Measurements from ENCODE around the gene ARHGAP42. TPM values are rescaled to one million over a fixed set of nuclear protein-coding genes. Genes with fewer than 3 reads are reported as not detected.

Gene ARHGAP42
- total RNA-seq, 1 donor from 2014 or later: 33.2 TPM

GRCh38 chr11:100769165-100769564, 82.1 kb downstream of the ARHGAP42 start:
- peak overlapping the region; percentile 18 for H3K27ac Mint-ChIP-seq (ENCODE audit: unreplicated experiment)
- H3K36me3 Mint-ChIP-seq (ENCODE audit: low read depth, unreplicated experiment): peaks cover 4% of the 10 kb centered on the region
- FAIRE-seq: no peak
- Histone ChIP-seq H4K20me1 (ENCODE audit: insufficient read depth, low read length) (peaks cover 10% of the 10 kb centered on the region), H3K9ac (ENCODE audit: low read length) (no peak overlapping the region), H3K4me3 (ENCODE audit: insufficient read depth, low read depth, low read length) (no peak overlapping the region), H3K4me1 (ENCODE audit: insufficient read depth, low read length) (no peaks in the 10 kb centered on the region), H3K9me3 (ENCODE audit: insufficient read depth, low read depth, low read length) (no peaks in the 10 kb centered on the region), H3K27me3 (ENCODE audit: insufficient read depth, low read length) (no peaks in the 10 kb centered on the region), H3K36me3 (ENCODE audit: insufficient read depth, low read length) (no peaks in the 10 kb centered on the region), H3K27ac (ENCODE audit: low read depth, low read length) (no peak overlapping the region), H3K4me2 (ENCODE audit: low read length) (no peak overlapping the region), H3K79me2 (ENCODE audit: insufficient read depth, low read length) (peaks cover 20% of the 10 kb centered on the region), H2AFZ (ENCODE audit: low read depth, low read length) (no peak overlapping the region)
- TF ChIP-seq CTCF (IDR thresholded peaks at IDR 0.05; ENCODE audit: insufficient read depth, low read depth, low read length): no peak
- TF ChIP-seq EZH2 (IDR thresholded peaks at IDR 0.05; ENCODE audit: insufficient read depth, low read length): no peak
- H3K9me3 Mint-ChIP-seq (ENCODE audit: unreplicated experiment): no peaks in the 10 kb centered on the region
- H3K4me1 Mint-ChIP-seq (ENCODE audit: low read depth, unreplicated experiment): peaks cover 8% of the 10 kb centered on the region
- no peak for DNase-seq (ENCODE audit: low read depth)
- H3K4me3 Mint-ChIP-seq (ENCODE audit: unreplicated experiment): no peak overlapping the region
- no peaks in the 10 kb centered on the region for H3K27me3 Mint-ChIP-seq (ENCODE audit: low read depth, unreplicated experiment)

- Histone ChIP-seq H3K9ac (ENCODE audit: low read length) (no peak overlapping the region), H3K4me3 (ENCODE audit: insufficient read depth, low read depth, low read length) (no peak overlapping the region), H3K36me3 (ENCODE audit: insufficient read depth, low read length) (no peaks in the 10 kb centered on the region), H3K27me3 (ENCODE audit: insufficient read depth, low read length) (no peaks in the 10 kb centered on the region), H2AFZ (ENCODE audit: low read depth, low read length) (no peak overlapping the region), H3K4me1 (ENCODE audit: insufficient read depth, low read length) (no peaks in the 10 kb centered on the region), H3K27ac (ENCODE audit: low read depth, low read length) (no peak overlapping the region), H4K20me1 (ENCODE audit: insufficient read depth, low read length) (peaks cover 6% of the 10 kb centered on the region), H3K79me2 (ENCODE audit: insufficient read depth, low read length) (peaks cover 19% of the 10 kb centered on the region), H3K9me3 (ENCODE audit: insufficient read depth, low read depth, low read length) (no peaks in the 10 kb centered on the region), H3K4me2 (ENCODE audit: low read length) (no peak overlapping the region)
- no peak for FAIRE-seq
- peak overlapping the region; percentile 18 for H3K27ac Mint-ChIP-seq (ENCODE audit: unreplicated experiment)
- TF ChIP-seq EZH2 (IDR thresholded peaks at IDR 0.05; ENCODE audit: insufficient read depth, low read length) (no peak), CTCF (IDR thresholded peaks at IDR 0.05; ENCODE audit: insufficient read depth, low read depth, low read length) (no peak)
- H3K4me3 Mint-ChIP-seq (ENCODE audit: unreplicated experiment): no peak overlapping the region
- DNase-seq (ENCODE audit: low read depth): no peak
- H3K36me3 Mint-ChIP-seq (ENCODE audit: low read depth, unreplicated experiment): peaks cover 6% of the 10 kb centered on the region
- peaks cover 12% of the 10 kb centered on the region for H3K4me1 Mint-ChIP-seq (ENCODE audit: low read depth, unreplicated experiment)
- no peaks in the 10 kb centered on the region for H3K27me3 Mint-ChIP-seq (ENCODE audit: low read depth, unreplicated experiment)
- H3K9me3 Mint-ChIP-seq (ENCODE audit: unreplicated experiment): no peaks in the 10 kb centered on the region
Measured at GRCh38 chr11:100769617-100770016, 82.5 kb downstream of the ARHGAP42 start.

- Histone ChIP-seq H4K20me1 (ENCODE audit: insufficient read depth, low read length) (no peaks in the 10 kb centered on the region), H3K4me2 (ENCODE audit: low read length) (no peak overlapping the region), H3K9ac (ENCODE audit: low read length) (no peak overlapping the region), H3K4me1 (ENCODE audit: insufficient read depth, low read length) (peaks cover 7% of the 10 kb centered on the region), H2AFZ (ENCODE audit: low read depth, low read length) (no peak overlapping the region), H3K4me3 (ENCODE audit: insufficient read depth, low read depth, low read length) (no peak overlapping the region), H3K79me2 (ENCODE audit: insufficient read depth, low read length) (no peaks in the 10 kb centered on the region), H3K36me3 (ENCODE audit: insufficient read depth, low read length) (no peaks in the 10 kb centered on the region), H3K9me3 (ENCODE audit: insufficient read depth, low read depth, low read length) (no peaks in the 10 kb centered on the region), H3K27me3 (ENCODE audit: insufficient read depth, low read length) (no peaks in the 10 kb centered on the region), H3K27ac (ENCODE audit: low read depth, low read length) (no peak overlapping the region)
- Mint-ChIP-seq H3K4me3 (ENCODE audit: unreplicated experiment) (no peak overlapping the region), H3K27ac (ENCODE audit: unreplicated experiment) (peak overlapping the region; percentile 4), H3K36me3 (ENCODE audit: low read depth, unreplicated experiment) (peaks cover 2% of the 10 kb centered on the region), H3K4me1 (ENCODE audit: low read depth, unreplicated experiment) (peaks cover 20% of the 10 kb centered on the region), H3K9me3 (ENCODE audit: unreplicated experiment) (no peaks in the 10 kb centered on the region), H3K27me3 (ENCODE audit: low read depth, unreplicated experiment) (no peaks in the 10 kb centered on the region)
- no peak for TF ChIP-seq EZH2 (IDR thresholded peaks at IDR 0.05; ENCODE audit: insufficient read depth, low read length)
- TF ChIP-seq CTCF (IDR thresholded peaks at IDR 0.05; ENCODE audit: insufficient read depth, low read depth, low read length): no peak
- no peak for FAIRE-seq
- no peak for DNase-seq (ENCODE audit: low read depth)
Measured at GRCh38 chr11:100774132-100774531, 87.0 kb downstream of the ARHGAP42 start.
